ENCODE results near the gene DNAH14. TPM values are rescaled to one million over a fixed set of nuclear protein-coding genes. Genes with fewer than 3 reads are reported as not detected.
A peak's percentile ranks its signal among the peaks of the same experiment; 100 is the strongest.

The DNAH14 gene
- total and polyA plus RNA-seq, 2 experiments from 2014 or later = 14.7 to 46.1 TPM

DNA sequence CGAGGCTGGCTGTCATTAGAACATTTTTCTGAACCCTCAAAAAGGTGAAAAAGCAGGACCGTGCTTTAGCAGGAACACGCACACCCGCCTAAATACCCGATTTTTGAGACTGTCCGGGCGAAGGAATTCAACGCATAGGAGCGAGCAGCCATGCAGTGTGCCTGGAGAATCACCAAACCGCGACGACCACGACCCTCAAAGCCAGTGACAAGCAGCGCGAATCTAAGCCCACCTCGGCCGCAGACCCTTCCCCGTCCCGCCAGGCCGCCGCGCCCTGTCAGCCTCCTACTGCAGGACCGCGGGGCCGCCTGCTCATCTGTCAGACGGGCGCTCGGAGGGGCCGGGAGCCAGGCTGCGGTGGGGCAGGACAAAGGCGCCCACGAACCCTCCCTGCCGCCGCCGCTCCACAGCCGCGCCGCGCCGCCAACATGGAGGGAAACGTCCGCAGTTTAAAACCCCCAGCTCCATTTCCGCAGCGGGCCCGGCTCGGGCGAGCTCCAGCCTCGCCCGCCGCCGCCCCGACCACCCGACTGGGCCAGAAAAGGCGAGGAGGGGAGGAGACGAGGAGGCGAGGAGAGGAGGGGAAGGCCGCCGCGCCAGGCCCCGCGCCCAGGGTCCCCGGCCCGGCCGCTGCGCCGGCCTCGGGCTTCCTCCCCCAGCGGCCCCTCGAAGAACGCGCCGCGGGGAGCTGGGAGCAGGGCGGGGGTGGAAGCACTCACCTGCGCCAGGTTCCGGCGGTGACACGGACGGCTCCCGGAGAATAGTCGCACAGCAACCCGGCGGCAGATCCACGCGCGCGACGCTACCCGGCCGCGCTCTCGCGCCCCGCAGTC lies 498.0 kb downstream of the DNAH14 start, which contains the start of gene LBR:
Gene LBR, minus strand, starts transcription at position 804 of the 833 bp plus-strand sequence. CDS start 3,963 bp downstream, outside the sequence.
- H3K9me3 ChIP-seq (ENCODE audit: low read depth) = no peaks in the 10 kb centered on the region
- TF ChIP-seq, protein P1, sequence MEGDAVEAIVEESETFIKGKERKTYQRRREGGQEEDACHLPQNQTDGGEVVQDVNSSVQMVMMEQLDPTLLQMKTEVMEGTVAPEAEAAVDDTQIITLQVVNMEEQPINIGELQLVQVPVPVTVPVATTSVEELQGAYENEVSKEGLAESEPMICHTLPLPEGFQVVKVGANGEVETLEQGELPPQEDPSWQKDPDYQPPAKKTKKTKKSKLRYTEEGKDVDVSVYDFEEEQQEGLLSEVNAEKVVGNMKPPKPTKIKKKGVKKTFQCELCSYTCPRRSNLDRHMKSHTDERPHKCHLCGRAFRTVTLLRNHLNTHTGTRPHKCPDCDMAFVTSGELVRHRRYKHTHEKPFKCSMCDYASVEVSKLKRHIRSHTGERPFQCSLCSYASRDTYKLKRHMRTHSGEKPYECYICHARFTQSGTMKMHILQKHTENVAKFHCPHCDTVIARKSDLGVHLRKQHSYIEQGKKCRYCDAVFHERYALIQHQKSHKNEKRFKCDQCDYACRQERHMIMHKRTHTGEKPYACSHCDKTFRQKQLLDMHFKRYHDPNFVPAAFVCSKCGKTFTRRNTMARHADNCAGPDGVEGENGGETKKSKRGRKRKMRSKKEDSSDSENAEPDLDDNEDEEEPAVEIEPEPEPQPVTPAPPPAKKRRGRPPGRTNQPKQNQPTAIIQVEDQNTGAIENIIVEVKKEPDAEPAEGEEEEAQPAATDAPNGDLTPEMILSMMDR (IDR thresholded peaks at IDR 0.05; ENCODE audit: poor library complexity) = no peak
- TF ChIP-seq EZH2 (IDR thresholded peaks at IDR 0.05; ENCODE audit: borderline replicate concordance) = no peak
- no peak for TF ChIP-seq EZH2phosphoT487 (IDR thresholded peaks at IDR 0.05; ENCODE audit: low read depth, severe bottlenecking, unreplicated experiment)
- H3K79me2 ChIP-seq = peaks cover 49% of the 10 kb centered on the region
- DNase-seq (ENCODE audit: low spot score) = peak; percentile 65
- H3K9me2 ChIP-seq (replicated peaks; ENCODE audit: insufficient read depth) = no peaks in the 10 kb centered on the region
- peaks cover 45% of the 10 kb centered on the region for H3K4me1 ChIP-seq (ENCODE audit: insufficient read depth)
- H4K20me1 ChIP-seq (ENCODE audit: insufficient read depth, poor library complexity, severe bottlenecking) = peaks cover 39% of the 10 kb centered on the region
- 1% methylated on average over 46 of the region's 94 CpGs for WGBS (ENCODE audit: low lambda C conversion rate, missing lambda C conversion rate)
- peak within 1 kb of the TSS; percentile 93 for H3K4me3 ChIP-seq
- no peaks in the 10 kb centered on the region for H3K36me3 ChIP-seq (replicated peaks; ENCODE audit: insufficient read depth, low read depth)
- peak within 1 kb of the TSS; percentile 92 for H3K4me2 ChIP-seq
- H3K27me3 ChIP-seq = no peaks in the 10 kb centered on the region
- peak within 1 kb of the TSS; percentile 89 for H3K27ac ChIP-seq
- peak within 1 kb of the TSS; percentile 91 for H2AFZ ChIP-seq

DNA sequence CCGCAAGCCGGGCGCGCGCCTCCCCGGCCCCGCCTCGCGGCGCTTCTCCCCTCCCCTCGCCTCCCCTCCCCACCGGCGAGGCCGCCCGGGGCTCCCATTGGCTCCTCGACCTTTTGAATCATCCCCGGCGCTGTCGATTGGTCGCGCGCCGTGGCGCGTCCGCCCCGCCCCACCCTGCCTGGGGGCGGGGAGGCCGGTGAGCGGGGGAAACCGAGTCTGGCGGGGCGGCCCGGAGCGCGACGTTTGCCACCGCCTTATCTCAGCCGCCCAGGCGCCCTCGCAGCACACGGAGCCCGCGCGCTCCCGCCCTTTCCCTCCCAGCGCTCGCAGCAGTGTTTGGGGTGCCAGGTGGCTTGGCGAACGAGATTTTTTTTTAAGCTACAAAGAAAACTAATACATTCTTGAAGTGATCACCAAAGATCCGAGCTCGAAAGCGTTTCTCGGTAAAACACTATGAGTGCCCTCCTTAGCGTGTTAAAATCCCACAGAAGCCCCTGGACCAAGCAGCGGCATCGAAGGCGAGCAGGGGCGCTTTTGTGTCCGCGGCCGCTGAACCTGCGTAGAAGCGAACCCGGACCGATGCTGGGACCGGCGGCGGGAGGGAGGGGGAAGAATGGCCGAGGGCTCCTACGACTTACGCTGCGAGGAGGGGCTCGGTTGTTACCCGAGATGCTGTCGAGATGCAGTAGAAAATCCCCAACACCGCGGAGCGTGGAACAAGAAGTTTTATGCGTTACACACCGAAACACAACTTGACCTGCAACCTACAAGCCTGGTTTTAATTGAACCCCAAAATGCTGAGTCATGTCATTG lies 498.8 kb downstream of the DNAH14 start:
- Histone ChIP-seq H3K9me2 (replicated peaks; ENCODE audit: insufficient read depth) (no peaks in the 10 kb centered on the region), H2AFZ (peak overlapping the region; percentile 91), H3K4me2 (peak overlapping the region; percentile 86), H3K27ac (peak overlapping the region; percentile 89), H3K4me1 (ENCODE audit: insufficient read depth) (peaks cover 38% of the 10 kb centered on the region), H3K79me2 (peaks cover 41% of the 10 kb centered on the region), H3K27me3 (no peaks in the 10 kb centered on the region), H3K9me3 (ENCODE audit: low read depth) (no peaks in the 10 kb centered on the region), H4K20me1 (ENCODE audit: insufficient read depth, poor library complexity, severe bottlenecking) (peaks cover 34% of the 10 kb centered on the region), H3K4me3 (peak overlapping the region; percentile 93), H3K36me3 (replicated peaks; ENCODE audit: insufficient read depth, low read depth) (no peaks in the 10 kb centered on the region)
- peak; percentile 95 for DNase-seq (ENCODE audit: low spot score)
- 2% methylated on average over 58 of the region's 81 CpGs for WGBS (ENCODE audit: low lambda C conversion rate, missing lambda C conversion rate)
- TF ChIP-seq, protein P1 (IDR thresholded peaks at IDR 0.05; ENCODE audit: poor library complexity) = no peak
- no peak for TF ChIP-seq EZH2phosphoT487 (IDR thresholded peaks at IDR 0.05; ENCODE audit: low read depth, severe bottlenecking, unreplicated experiment)
- TF ChIP-seq EZH2 (IDR thresholded peaks at IDR 0.05; ENCODE audit: borderline replicate concordance) = no peak

DNA sequence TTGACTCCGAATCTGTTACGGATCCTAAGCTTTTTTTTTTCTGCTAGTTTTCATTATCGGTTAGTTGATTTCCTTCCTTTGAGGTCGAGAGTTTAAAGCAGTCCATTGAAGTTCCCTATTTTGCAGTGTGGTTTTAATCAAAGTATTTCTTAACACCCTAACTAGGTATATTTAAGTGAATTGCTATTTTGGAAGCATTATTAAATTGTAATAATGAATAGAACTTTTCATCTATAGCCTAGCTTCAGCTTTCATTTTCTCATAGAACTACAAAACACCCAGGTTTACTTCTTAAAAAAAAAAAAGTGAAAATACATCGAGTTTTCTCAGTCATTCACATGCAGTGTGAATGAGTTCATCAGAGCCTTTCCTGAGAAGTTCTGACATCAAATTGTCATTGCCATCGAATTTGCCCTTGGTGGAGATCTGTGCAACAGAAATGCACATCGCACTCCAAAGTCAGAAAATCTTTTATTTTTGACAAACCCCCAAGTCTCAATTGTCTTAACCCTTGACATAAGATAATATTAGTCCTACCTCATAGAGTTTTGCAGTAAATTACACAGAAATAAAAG lies 499.5 kb downstream of the DNAH14 start:
- H2AFZ ChIP-seq = peak overlapping the region; percentile 91
- peak overlapping the region; percentile 89 for H3K27ac ChIP-seq
- peaks cover 31% of the 10 kb centered on the region for H3K4me1 ChIP-seq (ENCODE audit: insufficient read depth)
- no peaks in the 10 kb centered on the region for H3K36me3 ChIP-seq (replicated peaks; ENCODE audit: insufficient read depth, low read depth)
- DNase-seq (ENCODE audit: low spot score) = no peak
- peak overlapping the region; percentile 86 for H3K4me2 ChIP-seq
- WGBS (ENCODE audit: low lambda C conversion rate, missing lambda C conversion rate) = 22% methylated on average over 7 of the region's 7 CpGs
- H3K9me2 ChIP-seq (replicated peaks; ENCODE audit: insufficient read depth) = no peaks in the 10 kb centered on the region
- TF ChIP-seq, protein P1 (IDR thresholded peaks at IDR 0.05; ENCODE audit: poor library complexity) = no peak
- TF ChIP-seq EZH2 (IDR thresholded peaks at IDR 0.05; ENCODE audit: borderline replicate concordance) (no peak), EZH2phosphoT487 (IDR thresholded peaks at IDR 0.05; ENCODE audit: low read depth, severe bottlenecking, unreplicated experiment) (no peak)
- H4K20me1 ChIP-seq (ENCODE audit: insufficient read depth, poor library complexity, severe bottlenecking) = peaks cover 27% of the 10 kb centered on the region
- no peaks in the 10 kb centered on the region for H3K9me3 ChIP-seq (ENCODE audit: low read depth)
- no peaks in the 10 kb centered on the region for H3K27me3 ChIP-seq
- peak overlapping the region; percentile 93 for H3K4me3 ChIP-seq
- H3K79me2 ChIP-seq = peaks cover 34% of the 10 kb centered on the region
